ENCODE results near the gene ACOXL.

GRCh38 chr2:110774701-110775100 lies 42.3 kb downstream of the ACOXL start:
- TF ChIP-seq CTCF (IDR thresholded peaks at IDR 0.05), result no peak
- TF ChIP-seq POLR2A (IDR thresholded peaks at IDR 0.05), result no peak
